ENCODE data around the gene SMOC2.

GRCh38 chr6:168649209-168649608 lies 208.2 kb downstream of the SMOC2 start:
- TF ChIP-seq CTCF (IDR thresholded peaks at IDR 0.05) (no peak), POLR2A (IDR thresholded peaks at IDR 0.05; ENCODE audit: low read depth) (no peak), POLR2AphosphoS5 (IDR thresholded peaks at IDR 0.05) (no peak), EP300 (IDR thresholded peaks at IDR 0.05) (no peak)
